SU-DHL-6 (cell line): ENCODE measurements around the gene C9orf152.

Source experiments
- H2AFZ ChIP-seq: fragments of 200-600 bp; sonication (generic); 2 replicates; pipeline ENCODE4 v1.6.1; 2014; ENCODE audit warnings: low read depth, mild to moderate bottlenecking, moderate library complexity, mixed read lengths, antibody characterized with exemption, low read length; ENCODE audit not compliant: severe bottlenecking
- H3F3A ChIP-seq: fragments of 200-600 bp; shearing (Covaris generic); 2 replicates; pipeline ENCODE4 v1.6.0; 2016; ENCODE audit warnings: antibody characterized with exemption, mild to moderate bottlenecking; ENCODE audit not compliant: insufficient read depth
- H3K27ac ChIP-seq: fragments of 200-600 bp; sonication (generic); 2 replicates; pipeline ENCODE4 v1.5.1; 2016; ENCODE audit warnings: low read depth, mild to moderate bottlenecking, low read length, moderate library complexity, mixed read lengths
- H3K27me3 ChIP-seq: fragments of 200-600 bp; sonication (generic), shearing (Covaris generic); 2 replicates; pipeline ENCODE4 v1.6.0; 2014; ENCODE audit warnings: mild to moderate bottlenecking, low read length
- H3K36me3 ChIP-seq: fragments of 200-600 bp; sonication (generic); 2 replicates; pipeline ENCODE4 v1.6.1; 2014; ENCODE audit warnings: mild to moderate bottlenecking, low read length, mixed read lengths
- H3K4me2 ChIP-seq: fragments of 300-600, 200-600 bp; shearing (Covaris generic), sonication (generic); 2 replicates; pipeline ENCODE4 v1.6.0; 2014; ENCODE audit warnings: low read length, low read depth, mild to moderate bottlenecking; ENCODE audit not compliant: poor library complexity, severe bottlenecking
- H3K4me3 ChIP-seq: fragments of 200-600 bp; sonication (generic); 2 replicates; pipeline ENCODE4 v1.5.1; 2014; ENCODE audit warnings: antibody characterized with exemption, low read length, mild to moderate bottlenecking, mixed read lengths; ENCODE audit not compliant: insufficient read depth, poor library complexity, severe bottlenecking
- H3K79me2 ChIP-seq: fragments of 200-600 bp; sonication (generic); 2 replicates; pipeline ENCODE4 v1.6.1; 2014; ENCODE audit warnings: mild to moderate bottlenecking, low read length, moderate library complexity; ENCODE audit not compliant: insufficient read depth
- H3K9ac ChIP-seq: fragments of 200-600 bp; sonication (generic); 2 replicates; pipeline ENCODE4 v1.7.0; 2014; ENCODE audit warnings: mild to moderate bottlenecking, low read length
- H3K9me2 ChIP-seq: fragments of 200-600 bp; sonication (generic); replicated peaks from 2 replicates; pipeline ENCODE4 v1.6.1; 2014; ENCODE audit warnings: low read length; ENCODE audit not compliant: insufficient read depth
- H3K9me3 ChIP-seq: fragments of 200-600 bp; sonication (generic); 2 replicates; pipeline ENCODE4 v1.6.1; 2014; ENCODE audit warnings: low read length, mixed read lengths; ENCODE audit not compliant: insufficient read depth
- H4K20me1 ChIP-seq: fragments of 200-600 bp; sonication (generic); 2 replicates; pipeline ENCODE4 v1.6.1; 2014; ENCODE audit warnings: low read depth, mild to moderate bottlenecking, antibody characterized with exemption, low read length, moderate library complexity, mixed read lengths
- CTCF ChIP-seq: fragments of 200-600 bp; sonication (generic); IDR thresholded peaks from one replicate; pipeline ENCODE4 v1.5.1; 2017; ENCODE audit warnings: antibody characterized with exemption, mild to moderate bottlenecking, low read length, moderate library complexity; ENCODE audit not compliant: insufficient read depth, poor library complexity, severe bottlenecking
- EZH2phosphoT487 ChIP-seq: fragments of 200-600 bp; sonication (generic), shearing (Covaris generic); conservative IDR thresholded peaks from 2 replicates; pipeline ENCODE4 v1.6.1; 2018; ENCODE audit warnings: mild to moderate bottlenecking, antibody characterized with exemption, low read length, moderate library complexity, mixed read lengths

C9orf152 gene

GRCh38 chr9:110168486-110168885 lies 39.5 kb downstream of the C9orf152 start:
- H3K79me2 ChIP-seq: peaks cover 51% of the 10 kb centered on the region
- no peaks in the 10 kb centered on the region for H3K9me3 ChIP-seq
- no peaks in the 10 kb centered on the region for H3K9me2 ChIP-seq
- H3K27ac ChIP-seq: no peak overlapping the region
- no peak overlapping the region for H3K4me3 ChIP-seq
- H3K9ac ChIP-seq: no peak overlapping the region
- no peak overlapping the region for H3K4me2 ChIP-seq
- TF ChIP-seq EZH2phosphoT487: no peak
- no peak for TF ChIP-seq CTCF
- peaks cover 53% of the 10 kb centered on the region for H3K36me3 ChIP-seq
- H3K27me3 ChIP-seq: no peaks in the 10 kb centered on the region
- H3F3A ChIP-seq: peaks cover 34% of the 10 kb centered on the region
- no peak overlapping the region for H2AFZ ChIP-seq
- H4K20me1 ChIP-seq: peaks cover 25% of the 10 kb centered on the region; the same call in 1 of the 2 replicates

- Histone ChIP-seq H3K4me2 (no peak overlapping the region), H3K9me3 (no peaks in the 10 kb centered on the region), H3F3A (0 out of 2 replicates have a peak, but pooled peaks cover 3% of the 10 kb centered on the region), H3K27me3 (no peaks in the 10 kb centered on the region), H2AFZ (no peak overlapping the region), H3K27ac (no peak overlapping the region), H3K36me3 (peaks cover 46% of the 10 kb centered on the region), H3K9ac (no peak overlapping the region), H4K20me1 (peaks cover 20% of the 10 kb centered on the region; the same call in 1 of the 2 replicates), H3K4me3 (no peak overlapping the region), H3K9me2 (no peaks in the 10 kb centered on the region), H3K79me2 (peaks cover 99% of the 10 kb centered on the region)
- TF ChIP-seq EZH2phosphoT487 (no peak), CTCF (no peak)
Measured at GRCh38 chr9:110161940-110162339, 46.0 kb downstream of the C9orf152 start.

GRCh38 chr9:110160685-110161084 lies 47.3 kb downstream of the C9orf152 start:
- H4K20me1 ChIP-seq: peaks cover 25% of the 10 kb centered on the region; the same call in 1 of the 2 replicates
- H3K9ac ChIP-seq: no peak overlapping the region
- peaks cover 41% of the 10 kb centered on the region for H3K36me3 ChIP-seq
- H3K9me2 ChIP-seq: no peaks in the 10 kb centered on the region
- H3K4me3 ChIP-seq: no peak overlapping the region
- H3K9me3 ChIP-seq: no peaks in the 10 kb centered on the region
- no peaks in the 10 kb centered on the region for H3K27me3 ChIP-seq
- H2AFZ ChIP-seq: no peak overlapping the region
- TF ChIP-seq EZH2phosphoT487 (no peak), CTCF (no peak)
- H3K27ac ChIP-seq: no peak overlapping the region
- no peak overlapping the region for H3K4me2 ChIP-seq
- 0 out of 2 replicates have a peak, but pooled peaks cover 3% of the 10 kb centered on the region for H3F3A ChIP-seq
- H3K79me2 ChIP-seq: peaks cover 99% of the 10 kb centered on the region
